Type B pancreatic cell (in vitro differentiated cells): ENCODE measurements around the gene PEX11G. TPM values are rescaled to one million over a fixed set of nuclear protein-coding genes. Genes with fewer than 3 reads are reported as not detected.

Experiments used
- DNase-seq: peaks from one replicate; pipeline ENCODE4 v3.0.0; 2021; ENCODE audit warnings: mixed read lengths; ENCODE audit not compliant: unreplicated experiment; ENCODE audit errors: extremely low spot score
- H3K27ac Mint-ChIP-seq: 2 replicates; pipeline ENCODE4 v1.8.0; 2021; ENCODE audit warnings: mild to moderate bottlenecking, mixed read lengths
- H3K27me3 Mint-ChIP-seq: 2 replicates; pipeline ENCODE4 v1.8.0; 2021; ENCODE audit warnings: mixed read lengths
- H3K36me3 Mint-ChIP-seq: 2 replicates; pipeline ENCODE4 v1.8.0; 2021; ENCODE audit warnings: mixed read lengths
- H3K4me1 Mint-ChIP-seq: one replicate; pipeline ENCODE4 v1.8.0; 2021; ENCODE audit warnings: mixed read lengths; ENCODE audit not compliant: unreplicated experiment
- H3K4me3 Mint-ChIP-seq: 2 replicates; pipeline ENCODE4 v1.8.0; 2021; ENCODE audit warnings: mild to moderate bottlenecking, mixed read lengths
- H3K9me3 Mint-ChIP-seq: 2 replicates; pipeline ENCODE4 v1.8.0; 2021; ENCODE audit warnings: mixed read lengths
- total RNA-seq: library from RNA; stranded (reverse); gene quantifications from 2 replicates; pipeline ENCODE4 v1.2.1, GENCODE V29; 2021; ENCODE audit warnings: low replicate concordance
- TF ChIP-seq, protein P1 (sequence below): fragments of 200-600 bp; sonication (generic); conservative IDR thresholded peaks from 2 replicates; pipeline ENCODE4 v1.5.0; 2021; ENCODE audit warnings: antibody characterized with exemption, mild to moderate bottlenecking

Gene PEX11G
- total RNA-seq, 1 donor from 2014 or later: 5.7 TPM

DNA sequence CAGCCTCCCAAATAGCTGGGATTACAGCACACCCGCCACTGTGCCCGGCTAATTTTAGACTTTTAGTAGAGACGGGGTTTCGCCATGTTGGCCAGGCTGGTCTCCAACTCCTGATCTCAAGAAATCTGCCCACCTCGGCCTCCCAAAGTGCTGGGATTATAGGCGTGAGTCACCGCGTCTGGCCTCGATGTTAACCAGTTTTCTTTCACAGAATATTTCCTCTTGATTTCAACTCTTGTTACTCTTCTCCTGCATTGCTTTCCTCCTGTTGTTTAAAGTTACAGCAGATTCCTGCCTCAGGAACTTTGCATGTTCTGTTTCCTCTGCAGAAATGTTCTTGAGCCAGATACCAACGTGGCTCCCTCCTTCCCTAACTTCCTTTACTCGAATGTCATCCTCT lies 3.7 kb upstream of the PEX11G start:
- Mint-ChIP-seq H3K27ac (no peak overlapping the region), H3K9me3 (no peaks in the 10 kb centered on the region), H3K4me3 (no peak overlapping the region), H3K4me1 (peaks cover 7% of the 10 kb centered on the region), H3K27me3 (peaks cover 9% of the 10 kb centered on the region), H3K36me3 (peaks cover 3% of the 10 kb centered on the region)
- DNase-seq: no peak
- TF ChIP-seq, protein P1, sequence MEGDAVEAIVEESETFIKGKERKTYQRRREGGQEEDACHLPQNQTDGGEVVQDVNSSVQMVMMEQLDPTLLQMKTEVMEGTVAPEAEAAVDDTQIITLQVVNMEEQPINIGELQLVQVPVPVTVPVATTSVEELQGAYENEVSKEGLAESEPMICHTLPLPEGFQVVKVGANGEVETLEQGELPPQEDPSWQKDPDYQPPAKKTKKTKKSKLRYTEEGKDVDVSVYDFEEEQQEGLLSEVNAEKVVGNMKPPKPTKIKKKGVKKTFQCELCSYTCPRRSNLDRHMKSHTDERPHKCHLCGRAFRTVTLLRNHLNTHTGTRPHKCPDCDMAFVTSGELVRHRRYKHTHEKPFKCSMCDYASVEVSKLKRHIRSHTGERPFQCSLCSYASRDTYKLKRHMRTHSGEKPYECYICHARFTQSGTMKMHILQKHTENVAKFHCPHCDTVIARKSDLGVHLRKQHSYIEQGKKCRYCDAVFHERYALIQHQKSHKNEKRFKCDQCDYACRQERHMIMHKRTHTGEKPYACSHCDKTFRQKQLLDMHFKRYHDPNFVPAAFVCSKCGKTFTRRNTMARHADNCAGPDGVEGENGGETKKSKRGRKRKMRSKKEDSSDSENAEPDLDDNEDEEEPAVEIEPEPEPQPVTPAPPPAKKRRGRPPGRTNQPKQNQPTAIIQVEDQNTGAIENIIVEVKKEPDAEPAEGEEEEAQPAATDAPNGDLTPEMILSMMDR: no peak

DNA sequence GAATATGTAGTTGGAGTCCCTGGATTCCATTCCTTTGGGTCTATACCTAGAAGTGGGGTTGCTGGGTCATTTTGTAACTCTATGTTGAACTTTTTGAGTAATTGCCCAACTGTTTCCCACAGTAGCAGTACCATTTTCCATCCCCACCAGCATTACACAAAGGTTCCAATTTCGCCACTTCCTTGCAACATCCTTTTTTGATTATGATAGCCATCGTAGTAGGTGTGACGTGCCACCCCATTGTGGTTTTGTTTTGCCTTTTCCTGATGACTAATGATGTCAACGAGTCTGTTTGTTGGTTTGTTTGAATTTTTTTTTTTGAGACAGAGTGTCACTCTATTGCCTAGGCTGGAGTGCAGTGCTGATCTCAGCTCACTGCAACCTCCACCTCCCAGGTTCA lies 3.3 kb upstream of the PEX11G start:
- TF ChIP-seq, protein P1: no peak
- DNase-seq: no peak
- H3K36me3 Mint-ChIP-seq: peaks cover 3% of the 10 kb centered on the region
- H3K4me1 Mint-ChIP-seq: peaks cover 7% of the 10 kb centered on the region
- no peaks in the 10 kb centered on the region for H3K9me3 Mint-ChIP-seq
- no peak overlapping the region for H3K4me3 Mint-ChIP-seq
- no peak overlapping the region for H3K27ac Mint-ChIP-seq
- peaks cover 5% of the 10 kb centered on the region for H3K27me3 Mint-ChIP-seq

DNA sequence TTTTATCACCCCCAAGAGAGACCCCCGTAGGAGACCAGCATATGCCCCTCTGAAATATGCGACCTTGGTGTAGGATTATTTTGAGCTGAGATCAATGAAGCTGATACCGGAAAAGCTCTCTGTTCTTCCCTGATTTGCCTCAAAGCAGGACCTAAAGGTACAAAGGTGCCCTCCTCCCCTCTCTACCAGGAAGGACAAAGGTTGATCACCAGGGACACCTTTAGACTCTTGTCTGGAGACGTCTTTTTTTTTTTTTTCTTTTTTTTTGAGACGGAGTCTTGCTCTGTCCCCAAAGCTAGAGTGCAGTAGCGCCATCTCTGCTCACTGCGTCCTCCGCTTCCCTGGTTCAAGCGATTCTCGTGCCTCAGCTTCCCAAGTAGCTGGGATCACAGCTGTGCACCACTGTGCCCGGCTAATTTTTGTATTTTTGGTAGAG lies 792 bp upstream of the PEX11G start:
- no peak for DNase-seq
- peak overlapping the region; percentile 93 for H3K27ac Mint-ChIP-seq
- TF ChIP-seq, protein P1: no peak
- no peaks in the 10 kb centered on the region for H3K27me3 Mint-ChIP-seq
- peaks cover 3% of the 10 kb centered on the region for H3K36me3 Mint-ChIP-seq
- peaks cover 7% of the 10 kb centered on the region for H3K4me1 Mint-ChIP-seq
- H3K4me3 Mint-ChIP-seq: peak overlapping the region; percentile 87
- H3K9me3 Mint-ChIP-seq: no peaks in the 10 kb centered on the region

DNA sequence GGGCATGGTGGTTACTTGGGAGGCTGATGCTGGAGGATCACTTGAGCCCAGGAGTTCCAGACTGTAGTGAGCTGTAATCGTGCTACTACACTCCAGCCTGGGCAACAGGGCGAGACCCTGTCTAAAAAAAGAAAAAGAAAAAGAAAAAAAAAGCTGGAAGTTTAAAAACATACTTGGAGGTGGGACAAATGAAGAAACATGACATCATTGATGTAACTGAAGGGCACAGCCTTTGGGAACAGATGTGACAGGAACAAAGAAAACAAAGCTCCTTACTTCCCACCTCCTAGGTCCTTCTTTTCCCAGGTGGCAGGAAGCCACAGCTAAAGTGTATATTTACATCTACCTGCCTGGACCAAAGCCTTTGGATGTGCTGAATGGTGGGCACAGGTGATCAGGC lies 1.9 kb downstream of the PEX11G start:
- H3K4me1 Mint-ChIP-seq: peaks cover 12% of the 10 kb centered on the region
- peaks cover 3% of the 10 kb centered on the region for H3K36me3 Mint-ChIP-seq
- H3K27me3 Mint-ChIP-seq: no peaks in the 10 kb centered on the region
- H3K4me3 Mint-ChIP-seq: peak overlapping the region; percentile 58
- no peaks in the 10 kb centered on the region for H3K9me3 Mint-ChIP-seq
- no peak for DNase-seq
- H3K27ac Mint-ChIP-seq: peak overlapping the region; percentile 48
- TF ChIP-seq, protein P1: no peak

DNA sequence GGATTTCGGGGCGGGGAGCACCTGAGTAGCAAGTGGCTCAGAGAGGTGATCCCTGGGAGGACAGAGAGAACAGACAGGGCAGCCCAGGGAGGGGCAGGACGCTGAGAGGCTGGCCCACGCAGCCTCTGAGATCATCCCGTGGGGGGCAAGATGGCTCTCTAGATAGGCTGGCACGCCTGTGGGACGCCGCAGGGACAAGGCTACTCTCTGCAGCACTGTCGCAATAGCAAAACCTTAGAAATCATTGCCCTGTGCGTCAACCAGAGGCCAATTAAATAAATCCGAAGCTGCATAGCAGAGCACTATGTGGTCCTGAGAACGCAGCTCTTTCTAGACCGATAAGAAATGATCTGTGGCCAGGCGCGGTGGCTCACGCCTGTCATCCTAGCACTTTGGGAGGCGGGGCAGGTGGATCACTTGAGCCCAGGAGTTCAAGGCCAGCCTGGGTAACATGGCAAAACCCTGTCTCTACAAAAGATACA lies 5.1 kb downstream of the PEX11G start:
- H3K36me3 Mint-ChIP-seq: no peaks in the 10 kb centered on the region
- no peak overlapping the region for H3K4me3 Mint-ChIP-seq
- TF ChIP-seq, protein P1: no peak
- no peak for DNase-seq
- no peaks in the 10 kb centered on the region for H3K27me3 Mint-ChIP-seq
- peak overlapping the region; percentile 74 for H3K27ac Mint-ChIP-seq
- peaks cover 16% of the 10 kb centered on the region for H3K4me1 Mint-ChIP-seq
- H3K9me3 Mint-ChIP-seq: no peaks in the 10 kb centered on the region
